Keratinocyte (primary cell): ENCODE data around the gene TMEM106B.

Source experiments
- CTCF ChIP-seq, 3 experiments: IDR thresholded peaks in 1 of 3; conservative IDR thresholded peaks in 1 of 3; optimal IDR thresholded peaks in 1 of 3; 2 replicates in 2 of 3; 3 replicates in 1 of 3; pipeline versions ENCODE3 to v1.5.1; 2011; ENCODE audit warnings: low read length in 3 of 3, mild to moderate bottlenecking in 3 of 3, moderate library complexity in 2 of 3, control low read depth in 1 of 3, inconsistent platforms in 1 of 3; ENCODE audit not compliant: insufficient read depth in 2 of 3; ENCODE audit errors: extremely low read depth in 1 of 3
- EZH2 ChIP-seq: IDR thresholded peaks from one replicate; pipeline ENCODE4 v1.6.1; 2012; ENCODE audit warnings: inconsistent platforms, mild to moderate bottlenecking, low read length, moderate library complexity

GRCh38 chr7:12174931-12175330 lies 36.2 kb upstream of the TMEM106B start:
- TF ChIP-seq CTCF (optimal IDR thresholded peaks at IDR 0.05 in 1 of 3, IDR thresholded peaks at IDR 0.05 in 1 of 3, conservative IDR thresholded peaks at IDR 0.05 in 1 of 3; ENCODE audit: extremely low read depth in 1 of 3, insufficient read depth in 2 of 3, low read length in 3 of 3) (no peak), EZH2 (no peak)
